ENCODE results near the gene GGCX.

GGCX gene

GRCh38 chr2:85511008-85511811 lies 50.1 kb downstream of the GGCX start:
- Histone ChIP-seq H3K36me3 (replicated peaks; ENCODE audit: insufficient read depth, low read length) (no peaks in the 10 kb centered on the region), H3K9me2 (replicated peaks; ENCODE audit: insufficient read depth, low read length) (no peaks in the 10 kb centered on the region), H3K4me3 (ENCODE audit: low read length) (no peak overlapping the region), H3K9me3 (replicated peaks; ENCODE audit: insufficient read depth, low read length) (no peaks in the 10 kb centered on the region), H2AFZ (ENCODE audit: low read length) (no peak overlapping the region), H3K27me3 (replicated peaks; ENCODE audit: insufficient read depth, low read length) (no peaks in the 10 kb centered on the region), H3K9ac (ENCODE audit: low read length) (no peak overlapping the region), H3K79me2 (ENCODE audit: low read length) (no peaks in the 10 kb centered on the region), H3K27ac (ENCODE audit: low read length) (no peak overlapping the region), H4K20me1 (ENCODE audit: insufficient read depth, low read length) (no peaks in the 10 kb centered on the region), H3K4me1 (ENCODE audit: low read length) (no peaks in the 10 kb centered on the region), H3K4me2 (ENCODE audit: low read depth, low read length) (no peak overlapping the region), H3F3A (ENCODE audit: insufficient read depth, low read length) (no peaks in the 10 kb centered on the region)
- TF ChIP-seq EZH2 (optimal IDR thresholded peaks at IDR 0.05; ENCODE audit: low read depth, low read length) (no peak), CTCF (IDR thresholded peaks at IDR 0.05; ENCODE audit: low read length) (no peak), EZH2phosphoT487 (IDR thresholded peaks at IDR 0.05; ENCODE audit: low read length) (no peak)
- DNase-seq, result no peak

- no peaks in the 10 kb centered on the region for H3K36me3 ChIP-seq (replicated peaks; ENCODE audit: insufficient read depth, low read length)
- no peaks in the 10 kb centered on the region for H3K4me1 ChIP-seq (ENCODE audit: low read length)
- H3K9me3 ChIP-seq (replicated peaks; ENCODE audit: insufficient read depth, low read length), result no peaks in the 10 kb centered on the region
- no peak overlapping the region for H3K4me2 ChIP-seq (ENCODE audit: low read depth, low read length)
- no peaks in the 10 kb centered on the region for H3F3A ChIP-seq (ENCODE audit: insufficient read depth, low read length)
- H2AFZ ChIP-seq (ENCODE audit: low read length), result no peak overlapping the region
- H3K27ac ChIP-seq (ENCODE audit: low read length), result no peak overlapping the region
- no peak for DNase-seq
- H3K9me2 ChIP-seq (replicated peaks; ENCODE audit: insufficient read depth, low read length), result no peaks in the 10 kb centered on the region
- TF ChIP-seq CTCF (IDR thresholded peaks at IDR 0.05; ENCODE audit: low read length) (no peak), EZH2 (optimal IDR thresholded peaks at IDR 0.05; ENCODE audit: low read depth, low read length) (no peak), EZH2phosphoT487 (IDR thresholded peaks at IDR 0.05; ENCODE audit: low read length) (no peak)
- no peak overlapping the region for H3K4me3 ChIP-seq (ENCODE audit: low read length)
- no peak overlapping the region for H3K9ac ChIP-seq (ENCODE audit: low read length)
- H4K20me1 ChIP-seq (ENCODE audit: insufficient read depth, low read length), result no peaks in the 10 kb centered on the region
- H3K79me2 ChIP-seq (ENCODE audit: low read length), result no peaks in the 10 kb centered on the region
- no peaks in the 10 kb centered on the region for H3K27me3 ChIP-seq (replicated peaks; ENCODE audit: insufficient read depth, low read length)
These were observed 54.5 kb downstream of the GGCX start for GRCh38 chr2:85506768-85507181.

GRCh38 chr2:85505551-85506238 lies 55.6 kb downstream of the GGCX start:
- no peaks in the 10 kb centered on the region for H3K36me3 ChIP-seq (replicated peaks; ENCODE audit: insufficient read depth, low read length)
- H3K4me1 ChIP-seq (ENCODE audit: low read length), result no peaks in the 10 kb centered on the region
- H4K20me1 ChIP-seq (ENCODE audit: insufficient read depth, low read length), result no peaks in the 10 kb centered on the region
- H2AFZ ChIP-seq (ENCODE audit: low read length), result no peak overlapping the region
- no peak overlapping the region for H3K9ac ChIP-seq (ENCODE audit: low read length)
- no peaks in the 10 kb centered on the region for H3K9me3 ChIP-seq (replicated peaks; ENCODE audit: insufficient read depth, low read length)
- H3K27me3 ChIP-seq (replicated peaks; ENCODE audit: insufficient read depth, low read length), result no peaks in the 10 kb centered on the region
- no peaks in the 10 kb centered on the region for H3K9me2 ChIP-seq (replicated peaks; ENCODE audit: insufficient read depth, low read length)
- H3K79me2 ChIP-seq (ENCODE audit: low read length), result no peaks in the 10 kb centered on the region
- H3K4me3 ChIP-seq (ENCODE audit: low read length), result no peak overlapping the region
- TF ChIP-seq CTCF (IDR thresholded peaks at IDR 0.05; ENCODE audit: low read length), result no peak
- TF ChIP-seq EZH2phosphoT487 (IDR thresholded peaks at IDR 0.05; ENCODE audit: low read length), result no peak
- TF ChIP-seq EZH2 (optimal IDR thresholded peaks at IDR 0.05; ENCODE audit: low read depth, low read length), result no peak
- DNase-seq, result no peak
- H3K27ac ChIP-seq (ENCODE audit: low read length), result no peak overlapping the region
- H3K4me2 ChIP-seq (ENCODE audit: low read depth, low read length), result no peak overlapping the region
- no peaks in the 10 kb centered on the region for H3F3A ChIP-seq (ENCODE audit: insufficient read depth, low read length)
